A673 (cell line): ENCODE data around the gene TGFBR3L. TPM values are rescaled to one million over a fixed set of nuclear protein-coding genes. Genes with fewer than 3 reads are reported as not detected.

Source experiments
- BruUV-seq: library from RNA; stranded (reverse); fragments of 400-500 nt; replicated peaks from 2 replicates; lab custom pipeline; 2021; lab: Mats Ljungman, UMichigan
- CTCF ChIA-PET: fragments of 300-600 bp; sonication (Branson Sonifier 250); formaldehyde crosslinking; loops from one replicate; lab custom pipeline; 2022; ENCODE audit warnings: antibody characterized with exemption; lab: Charles Lee
- POLR2A ChIA-PET: fragments of 300-600 bp; sonication (Branson Sonifier 250); formaldehyde crosslinking; loops from one replicate; lab custom pipeline; 2022; ENCODE audit warnings: antibody characterized with exemption; ENCODE audit not compliant: low non-redundant PET; lab: Charles Lee
- DNase-seq: peaks from one replicate; pipeline ENCODE4 v3.0.0-alpha.2; 2015; ENCODE audit warnings: low spot score
- H3K27ac ChIP-seq: fragments of 200-600 bp; sonication (generic); 2 replicates; pipeline ENCODE4 v1.5.1; 2016; ENCODE audit warnings: mixed run types, low read depth, mild to moderate bottlenecking, mixed read lengths, antibody characterized with exemption, low read length; ENCODE audit not compliant: poor library complexity, severe bottlenecking
- H3K27me3 ChIP-seq: fragments of 200-600 bp; sonication (generic); replicated peaks from 2 replicates; pipeline ENCODE4 v1.6.1; 2017; ENCODE audit warnings: mixed run types, low read depth, mild to moderate bottlenecking, mixed read lengths, antibody characterized with exemption, low read length; ENCODE audit not compliant: insufficient read depth, poor library complexity
- H3K36me3 ChIP-seq: fragments of 200-600 bp; sonication (generic); 2 replicates; pipeline ENCODE4 v1.6.1; 2016; ENCODE audit warnings: mixed run types, mild to moderate bottlenecking, mixed read lengths, antibody characterized with exemption, low read length; ENCODE audit not compliant: insufficient read depth, poor library complexity, severe bottlenecking
- H3K4me1 ChIP-seq: fragments of 200-600 bp; sonication (generic); 2 replicates; pipeline ENCODE4 v1.6.1; 2017; ENCODE audit warnings: mixed run types, mild to moderate bottlenecking, mixed read lengths, antibody characterized with exemption, low read length; ENCODE audit not compliant: insufficient read depth, poor library complexity, severe bottlenecking
- H3K4me3 ChIP-seq: fragments of 200-600 bp; sonication (generic); 2 replicates; pipeline ENCODE4 v1.5.1; 2016; ENCODE audit warnings: low read depth, mixed run types, mild to moderate bottlenecking, mixed read lengths, low read length; ENCODE audit not compliant: poor library complexity, severe bottlenecking
- H3K9me3 ChIP-seq: fragments of 200-600 bp; sonication (generic); 2 replicates; pipeline ENCODE4 v1.6.1; 2016; ENCODE audit warnings: mixed run types, low read depth, mild to moderate bottlenecking, mixed read lengths, antibody characterized with exemption, low read length; ENCODE audit not compliant: poor library complexity, severe bottlenecking
- EZH2 ChIP-seq: fragments of 200-600 bp; sonication (generic); IDR thresholded peaks from 2 replicates; pipeline ENCODE4 v1.6.1; 2017; ENCODE audit warnings: borderline replicate concordance, low read depth, mild to moderate bottlenecking, mixed read lengths, antibody characterized with exemption, low read length; ENCODE audit not compliant: poor library complexity, severe bottlenecking
- intact Hi-C: fragments of 100-400 bp; cut with micrococcal nuclease; formaldehyde crosslinking; loops from one replicate; pipeline ENCODE4 v1.10.0; 2022; ENCODE audit not compliant: unreplicated experiment
- total RNA-seq: library from RNA; stranded (reverse); gene quantifications from 2 replicates; pipeline ENCODE4 v1.2.3, GENCODE V29; 2021
- TF ChIP-seq, protein P1 (sequence below): fragments of 300-800, 200-600 bp; sonication (generic); conservative IDR thresholded peaks from 2 replicates; pipeline ENCODE4 v1.5.1; 2017; ENCODE audit warnings: low read depth, mild to moderate bottlenecking, antibody characterized with exemption, low read length, moderate library complexity, mixed read lengths

TGFBR3L gene
- total RNA-seq, 1 experiment from 2014 or later: 1.6 TPM

- POLR2A ChIA-PET: no interaction called here
These were observed 16.1 kb downstream of the TGFBR3L start for GRCh38 chr19:7930765-7931164.

DNA sequence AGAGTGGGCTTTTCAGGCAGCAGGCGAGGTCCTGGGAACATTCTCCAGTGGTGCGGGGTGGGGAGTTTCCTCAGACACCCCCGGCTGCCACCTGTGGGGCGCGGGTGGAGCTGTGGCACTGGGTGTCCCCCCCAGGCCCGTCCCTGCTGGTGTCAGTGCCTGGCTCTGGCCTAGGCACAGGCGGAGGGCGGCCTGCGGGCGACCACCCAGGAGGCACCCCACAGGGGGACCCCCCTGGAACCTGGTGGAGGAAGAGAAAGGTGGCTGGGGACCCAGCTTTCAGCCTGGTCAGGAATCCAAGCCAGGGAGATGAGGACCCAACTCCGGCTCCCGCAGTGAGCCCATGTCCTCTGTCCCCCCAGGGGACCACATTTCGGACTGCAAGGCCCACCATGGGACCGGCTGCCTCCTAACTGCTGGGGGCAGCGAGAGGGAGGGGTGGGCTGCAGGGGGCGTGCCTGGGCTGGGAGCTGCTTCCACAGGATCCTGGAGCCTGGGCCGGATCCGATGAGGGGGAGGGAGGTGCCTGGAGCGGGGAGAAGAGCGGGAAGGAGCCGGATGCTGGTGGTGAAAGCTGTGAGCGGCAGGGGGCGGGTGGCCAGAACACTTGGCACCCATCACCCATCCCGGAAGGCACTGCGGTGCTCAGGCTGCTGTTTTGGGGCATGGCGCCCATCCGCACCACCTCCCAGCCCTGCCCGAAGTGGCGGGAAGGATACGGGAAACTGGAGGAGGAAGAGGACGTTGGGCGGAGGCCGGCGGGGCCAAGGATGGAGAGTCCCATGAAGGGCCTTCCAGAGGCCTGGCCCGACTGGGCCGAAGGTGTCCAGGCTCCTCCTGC, 16.8 kb downstream of the TGFBR3L start:
- no TSS peak for BruUV-seq
- Histone ChIP-seq H3K9me3 (no peaks in the 10 kb centered on the region), H3K4me3 (no peak overlapping the region), H3K27me3 (no peaks in the 10 kb centered on the region), H3K27ac (peak overlapping the region; percentile 16), H3K36me3 (peaks cover 64% of the 10 kb centered on the region), H3K4me1 (peaks cover 18% of the 10 kb centered on the region)
- DNase-seq: no peak
- ChIA-PET POLR2A (no interaction called here), CTCF (no interaction called here)
- intact Hi-C loops: no loop called here
- TF ChIP-seq, protein P1, sequence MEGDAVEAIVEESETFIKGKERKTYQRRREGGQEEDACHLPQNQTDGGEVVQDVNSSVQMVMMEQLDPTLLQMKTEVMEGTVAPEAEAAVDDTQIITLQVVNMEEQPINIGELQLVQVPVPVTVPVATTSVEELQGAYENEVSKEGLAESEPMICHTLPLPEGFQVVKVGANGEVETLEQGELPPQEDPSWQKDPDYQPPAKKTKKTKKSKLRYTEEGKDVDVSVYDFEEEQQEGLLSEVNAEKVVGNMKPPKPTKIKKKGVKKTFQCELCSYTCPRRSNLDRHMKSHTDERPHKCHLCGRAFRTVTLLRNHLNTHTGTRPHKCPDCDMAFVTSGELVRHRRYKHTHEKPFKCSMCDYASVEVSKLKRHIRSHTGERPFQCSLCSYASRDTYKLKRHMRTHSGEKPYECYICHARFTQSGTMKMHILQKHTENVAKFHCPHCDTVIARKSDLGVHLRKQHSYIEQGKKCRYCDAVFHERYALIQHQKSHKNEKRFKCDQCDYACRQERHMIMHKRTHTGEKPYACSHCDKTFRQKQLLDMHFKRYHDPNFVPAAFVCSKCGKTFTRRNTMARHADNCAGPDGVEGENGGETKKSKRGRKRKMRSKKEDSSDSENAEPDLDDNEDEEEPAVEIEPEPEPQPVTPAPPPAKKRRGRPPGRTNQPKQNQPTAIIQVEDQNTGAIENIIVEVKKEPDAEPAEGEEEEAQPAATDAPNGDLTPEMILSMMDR: no peak
- TF ChIP-seq EZH2: no peak

More at GRCh38 chr19:7930765-7931164, 16.1 kb downstream of the TGFBR3L start:
- intact Hi-C loops: no loop called here
- H3K4me3 ChIP-seq: no peak overlapping the region
- no TSS peak for BruUV-seq
- H3K9me3 ChIP-seq: no peaks in the 10 kb centered on the region
- peak overlapping the region; percentile 34 for H3K27ac ChIP-seq
- H3K4me1 ChIP-seq: peaks cover 22% of the 10 kb centered on the region
- no peak for TF ChIP-seq EZH2
- TF ChIP-seq, protein P1: no peak
- no peak for DNase-seq
- H3K36me3 ChIP-seq: peaks cover 57% of the 10 kb centered on the region
- H3K27me3 ChIP-seq: no peaks in the 10 kb centered on the region
- CTCF ChIA-PET: no interaction called here

- intact Hi-C loops: no loop called here
- Histone ChIP-seq H3K4me1 (peaks cover 17% of the 10 kb centered on the region), H3K27me3 (no peaks in the 10 kb centered on the region), H3K4me3 (no peak overlapping the region), H3K27ac (no peak overlapping the region), H3K36me3 (peaks cover 70% of the 10 kb centered on the region), H3K9me3 (no peaks in the 10 kb centered on the region)
- no peak for TF ChIP-seq EZH2
- TF ChIP-seq, protein P1: no peak
- CTCF ChIA-PET: no interaction called here
- POLR2A ChIA-PET: no interaction called here
- no peak for DNase-seq
- BruUV-seq: no TSS peak
These were observed 17.8 kb downstream of the TGFBR3L start for GRCh38 chr19:7932276-7932929.
